Chondrocyte (in vitro differentiated cells): Measurements from ENCODE around the gene GCKR. TPM values are rescaled to one million over a fixed set of nuclear protein-coding genes. Genes with fewer than 3 reads are reported as not detected.
"Not testable (repeated sequence)": the region's sequence is repeated elsewhere in the genome, so short reads cannot be mapped to it uniquely, and the experiment has no call there.

ENCODE experiments used
- DNase-seq: peaks from one replicate; pipeline ENCODE4 v3.0.0; 2021; ENCODE audit warnings: mixed read lengths, low spot score
- H3K27ac Mint-ChIP-seq: one replicate; pipeline ENCODE4 v1.8.0; 2021; ENCODE audit warnings: mild to moderate bottlenecking, moderate library complexity, mixed read lengths; ENCODE audit not compliant: unreplicated experiment
- H3K27me3 Mint-ChIP-seq: 2 replicates; pipeline ENCODE4 v1.8.0; 2021; ENCODE audit warnings: low read depth, mixed read lengths
- H3K36me3 Mint-ChIP-seq: 2 replicates; pipeline ENCODE4 v1.8.0; 2021; ENCODE audit warnings: low read depth, mixed read lengths
- H3K4me1 Mint-ChIP-seq: 2 replicates; pipeline ENCODE4 v1.8.0; 2021; ENCODE audit warnings: low read depth, mild to moderate bottlenecking, mixed read lengths
- H3K4me3 Mint-ChIP-seq: one replicate; pipeline ENCODE4 v1.8.0; 2021; ENCODE audit warnings: mild to moderate bottlenecking, moderate library complexity, mixed read lengths; ENCODE audit not compliant: unreplicated experiment
- H3K9me3 Mint-ChIP-seq: 2 replicates; pipeline ENCODE4 v1.8.0; 2021; ENCODE audit warnings: low read depth, mixed read lengths
- CTCF ChIP-seq: fragments of 200-600 bp; sonication (generic); IDR thresholded peaks from 2 replicates; pipeline ENCODE4 v1.5.0; 2021; ENCODE audit warnings: antibody characterized with exemption, mild to moderate bottlenecking, moderate library complexity
- total RNA-seq: library from RNA; stranded (reverse); gene quantifications from 3 replicates; pipeline ENCODE4 v1.2.1, GENCODE V29; 2021

GCKR gene
- total RNA-seq, 1 donor from 2014 or later, result not detected

GRCh38 chr2:27544143-27544821, 47.6 kb downstream of the GCKR start:
- Mint-ChIP-seq H3K27ac (no peak overlapping the region), H3K4me3 (no peak overlapping the region), H3K9me3 (peaks cover 5% of the 10 kb centered on the region), H3K27me3 (peaks cover 3% of the 10 kb centered on the region), H3K4me1 (no peaks in the 10 kb centered on the region), H3K36me3 (no peaks in the 10 kb centered on the region)
- no peak for TF ChIP-seq CTCF
- no peak for DNase-seq

- peaks cover 3% of the 10 kb centered on the region for H3K27me3 Mint-ChIP-seq
- no peaks in the 10 kb centered on the region for H3K36me3 Mint-ChIP-seq
These were observed 48.9 kb downstream of the GCKR start for GRCh38 chr2:27545348-27546141.

GRCh38 chr2:27549303-27549702, 52.7 kb downstream of the GCKR start:
- Mint-ChIP-seq H3K27me3 (peaks cover 10% of the 10 kb centered on the region), H3K4me3 (no peak overlapping the region), H3K4me1 (no peaks in the 10 kb centered on the region), H3K36me3 (no peaks in the 10 kb centered on the region), H3K9me3 (peaks cover 5% of the 10 kb centered on the region), H3K27ac (no peak overlapping the region)
- DNase-seq, result no peak
- no peak for TF ChIP-seq CTCF

More at GRCh38 chr2:27545348-27546141, 48.9 kb downstream of the GCKR start:
- no peak for DNase-seq
- H3K9me3 Mint-ChIP-seq, result peaks cover 5% of the 10 kb centered on the region
- no peak for TF ChIP-seq CTCF
- H3K4me1 Mint-ChIP-seq, result no peaks in the 10 kb centered on the region
- no peak overlapping the region for H3K27ac Mint-ChIP-seq
- H3K4me3 Mint-ChIP-seq, result no peak overlapping the region

- Mint-ChIP-seq H3K9me3 (no peaks in the 10 kb centered on the region), H3K4me1 (no peaks in the 10 kb centered on the region), H3K27ac (no peak overlapping the region), H3K36me3 (no peaks in the 10 kb centered on the region), H3K4me3 (no peak overlapping the region), H3K27me3 (peaks cover 14% of the 10 kb centered on the region)
- DNase-seq, result no peak
- no peak for TF ChIP-seq CTCF
These were observed 54.9 kb downstream of the GCKR start for GRCh38 chr2:27551514-27551913.

- Mint-ChIP-seq H3K4me1 (no peaks in the 10 kb centered on the region), H3K4me3 (no peak overlapping the region), H3K27me3 (peaks cover 14% of the 10 kb centered on the region), H3K36me3 (no peaks in the 10 kb centered on the region), H3K9me3 (no peaks in the 10 kb centered on the region), H3K27ac (no peak overlapping the region)
- DNase-seq, result no peak
- TF ChIP-seq CTCF, result no peak
These were observed 56.3 kb downstream of the GCKR start for GRCh38 chr2:27552941-27553340.

GRCh38 chr2:27554451-27554850, 57.8 kb downstream of the GCKR start:
- not testable (repeated sequence) for H3K9me3 Mint-ChIP-seq, DNase-seq, H3K27ac Mint-ChIP-seq, H3K4me1 Mint-ChIP-seq, H3K4me3 Mint-ChIP-seq, H3K36me3 Mint-ChIP-seq
- peaks cover 13% of the 10 kb centered on the region for H3K27me3 Mint-ChIP-seq
